ENCODE data around the gene BCAS4. TPM values are rescaled to one million over a fixed set of nuclear protein-coding genes. Genes with fewer than 3 reads are reported as not detected.
"Not testable (repeated sequence)": the region's sequence is repeated elsewhere in the genome, so short reads cannot be mapped to it uniquely, and the experiment has no call there.

The BCAS4 gene
- total RNA-seq, 1 donor from 2014 or later: 9.3 TPM

- Mint-ChIP-seq H3K4me3 (peak overlapping the region; percentile 77), H3K27me3 (no peaks in the 10 kb centered on the region), H3K4me1 (ENCODE audit: unreplicated experiment) (peaks cover 21% of the 10 kb centered on the region), H3K36me3 (no peaks in the 10 kb centered on the region), H3K27ac (no peak overlapping the region), H3K9me3 (no peaks in the 10 kb centered on the region)
- no peak for TF ChIP-seq CTCF (conservative IDR thresholded peaks at IDR 0.05)
- DNase-seq (ENCODE audit: extremely low spot score, unreplicated experiment): no peak
Observed at GRCh38 chr20:50794181-50794845, 548 bp upstream of the BCAS4 start.

GRCh38 chr20:50797142-50797541, 2.3 kb downstream of the BCAS4 start:
- no peaks in the 10 kb centered on the region for H3K36me3 Mint-ChIP-seq
- no peak for TF ChIP-seq CTCF (conservative IDR thresholded peaks at IDR 0.05)
- H3K27me3 Mint-ChIP-seq: no peaks in the 10 kb centered on the region
- DNase-seq (ENCODE audit: extremely low spot score, unreplicated experiment): no peak
- H3K4me1 Mint-ChIP-seq (ENCODE audit: unreplicated experiment): peaks cover 16% of the 10 kb centered on the region
- H3K27ac Mint-ChIP-seq: no peak overlapping the region
- no peaks in the 10 kb centered on the region for H3K9me3 Mint-ChIP-seq
- H3K4me3 Mint-ChIP-seq: no peak overlapping the region

GRCh38 chr20:50798650-50799049, 3.8 kb downstream of the BCAS4 start:
- Mint-ChIP-seq H3K36me3 (no peaks in the 10 kb centered on the region), H3K4me1 (ENCODE audit: unreplicated experiment) (peaks cover 8% of the 10 kb centered on the region), H3K4me3 (no peak overlapping the region), H3K27me3 (no peaks in the 10 kb centered on the region), H3K9me3 (no peaks in the 10 kb centered on the region), H3K27ac (no peak overlapping the region)
- DNase-seq (ENCODE audit: extremely low spot score, unreplicated experiment): no peak
- TF ChIP-seq CTCF (conservative IDR thresholded peaks at IDR 0.05): no peak

- Mint-ChIP-seq H3K4me1 (ENCODE audit: unreplicated experiment) (peaks cover 8% of the 10 kb centered on the region), H3K36me3 (no peaks in the 10 kb centered on the region), H3K27me3 (no peaks in the 10 kb centered on the region), H3K9me3 (no peaks in the 10 kb centered on the region), H3K27ac (no peak overlapping the region), H3K4me3 (no peak overlapping the region)
- TF ChIP-seq CTCF (conservative IDR thresholded peaks at IDR 0.05): no peak
- DNase-seq (ENCODE audit: extremely low spot score, unreplicated experiment): no peak
Observed at GRCh38 chr20:50799176-50799889, 4.5 kb downstream of the BCAS4 start.

GRCh38 chr20:50799890-50800550, 5.2 kb downstream of the BCAS4 start:
- H3K4me1 Mint-ChIP-seq (ENCODE audit: unreplicated experiment): peaks cover 8% of the 10 kb centered on the region
- no peaks in the 10 kb centered on the region for H3K36me3 Mint-ChIP-seq
- H3K27me3 Mint-ChIP-seq: no peaks in the 10 kb centered on the region
- H3K4me3 Mint-ChIP-seq: no peak overlapping the region
- DNase-seq (ENCODE audit: extremely low spot score, unreplicated experiment): no peak
- TF ChIP-seq CTCF (conservative IDR thresholded peaks at IDR 0.05): no peak
- no peak overlapping the region for H3K27ac Mint-ChIP-seq
- H3K9me3 Mint-ChIP-seq: no peaks in the 10 kb centered on the region

GRCh38 chr20:50800986-50801746, 6.3 kb downstream of the BCAS4 start:
- H3K4me3 Mint-ChIP-seq; DNase-seq (ENCODE audit: extremely low spot score, unreplicated experiment); H3K27me3 Mint-ChIP-seq; H3K9me3 Mint-ChIP-seq; H3K4me1 Mint-ChIP-seq (ENCODE audit: unreplicated experiment); H3K36me3 Mint-ChIP-seq; H3K27ac Mint-ChIP-seq: not testable (repeated sequence)

Measured in type B pancreatic cell (in vitro differentiated cells).